DOHH2 (cell line): ENCODE results near the gene HTR4.

Experiments used
- H3F3A ChIP-seq: fragments of 200-600 bp; sonication (generic), shearing (Covaris generic); 2 replicates; pipeline ENCODE4 v1.6.0; 2016; ENCODE audit warnings: antibody characterized with exemption, mild to moderate bottlenecking; ENCODE audit not compliant: control insufficient read depth, insufficient read depth
- H3K27ac ChIP-seq: fragments of 200-600 bp; sonication (generic); 2 replicates; pipeline ENCODE4 v1.5.1; 2014; ENCODE audit warnings: low read depth, mild to moderate bottlenecking, low read length, moderate library complexity
- H3K27me3 ChIP-seq: fragments of 200-600 bp; sonication (generic); 2 replicates; pipeline ENCODE4 v1.6.1; 2014; ENCODE audit warnings: mild to moderate bottlenecking, low read length, mixed read lengths; ENCODE audit not compliant: control insufficient read depth
- H3K36me3 ChIP-seq: fragments of 200-600 bp; sonication (generic); 2 replicates; pipeline ENCODE4 v1.6.1; 2014; ENCODE audit warnings: mild to moderate bottlenecking, low read length, moderate library complexity, mixed read lengths; ENCODE audit not compliant: control insufficient read depth
- H3K4me1 ChIP-seq: fragments of 200-600 bp; sonication (generic); 2 replicates; pipeline ENCODE4 v1.6.1; 2014; ENCODE audit warnings: mild to moderate bottlenecking, low read length, mixed read lengths; ENCODE audit not compliant: control insufficient read depth
- H3K4me2 ChIP-seq: fragments of 200-600 bp; sonication (generic); 2 replicates; pipeline ENCODE4 v1.6.0; 2014; ENCODE audit warnings: mild to moderate bottlenecking, low read length, moderate library complexity
- H3K4me3 ChIP-seq: fragments of 200-600 bp; sonication (generic); 2 replicates; pipeline ENCODE4 v1.5.1; 2014; ENCODE audit warnings: mild to moderate bottlenecking, low read length, mixed read lengths
- H3K79me2 ChIP-seq: fragments of 200-600 bp; sonication (generic); 2 replicates; pipeline ENCODE4 v1.6.1; 2014; ENCODE audit warnings: mild to moderate bottlenecking, low read length, mixed read lengths; ENCODE audit not compliant: control insufficient read depth
- H3K9me2 ChIP-seq: fragments of 200-600 bp; sonication (generic); replicated peaks from 2 replicates; pipeline ENCODE4 v1.6.1; 2014; ENCODE audit warnings: mild to moderate bottlenecking, low read length, mixed read lengths; ENCODE audit not compliant: control insufficient read depth
- H3K9me3 ChIP-seq: fragments of 200-600 bp; sonication (generic); 2 replicates; pipeline ENCODE4 v1.6.1; 2014; ENCODE audit warnings: antibody characterized with exemption, low read length, mixed read lengths; ENCODE audit not compliant: control insufficient read depth, insufficient read depth
- H4K20me1 ChIP-seq: fragments of 200-600 bp; sonication (generic); 2 replicates; pipeline ENCODE4 v1.6.0; 2014; ENCODE audit warnings: low read depth, mild to moderate bottlenecking, antibody characterized with exemption, low read length, moderate library complexity; ENCODE audit not compliant: control insufficient read depth, insufficient read depth
- EZH2phosphoT487 ChIP-seq: fragments of 200-600 bp; sonication (generic); IDR thresholded peaks from 2 replicates; pipeline ENCODE4 v1.6.1; 2017; ENCODE audit warnings: borderline replicate concordance, mild to moderate bottlenecking, antibody characterized with exemption, low read length, moderate library complexity, mixed read lengths
- TF ChIP-seq, protein P1 (sequence below): fragments of 200-600 bp; sonication (generic); IDR thresholded peaks from one replicate; pipeline ENCODE4 v1.5.1; 2014; ENCODE audit warnings: antibody characterized with exemption, mild to moderate bottlenecking, low read depth, low read length; ENCODE audit not compliant: poor library complexity, severe bottlenecking

The HTR4 gene

GRCh38 chr5:148515460-148515859, 138.9 kb downstream of the HTR4 start:
- Histone ChIP-seq H3K9me2 (no peaks in the 10 kb centered on the region), H3K79me2 (no peaks in the 10 kb centered on the region), H3K27me3 (no peaks in the 10 kb centered on the region), H3K4me3 (no peak overlapping the region), H3K9me3 (no peaks in the 10 kb centered on the region), H3K27ac (no peak overlapping the region), H3K4me1 (no peaks in the 10 kb centered on the region), H4K20me1 (no peaks in the 10 kb centered on the region), H3F3A (no peaks in the 10 kb centered on the region), H3K36me3 (no peaks in the 10 kb centered on the region), H3K4me2 (no peak overlapping the region)
- TF ChIP-seq, protein P1, sequence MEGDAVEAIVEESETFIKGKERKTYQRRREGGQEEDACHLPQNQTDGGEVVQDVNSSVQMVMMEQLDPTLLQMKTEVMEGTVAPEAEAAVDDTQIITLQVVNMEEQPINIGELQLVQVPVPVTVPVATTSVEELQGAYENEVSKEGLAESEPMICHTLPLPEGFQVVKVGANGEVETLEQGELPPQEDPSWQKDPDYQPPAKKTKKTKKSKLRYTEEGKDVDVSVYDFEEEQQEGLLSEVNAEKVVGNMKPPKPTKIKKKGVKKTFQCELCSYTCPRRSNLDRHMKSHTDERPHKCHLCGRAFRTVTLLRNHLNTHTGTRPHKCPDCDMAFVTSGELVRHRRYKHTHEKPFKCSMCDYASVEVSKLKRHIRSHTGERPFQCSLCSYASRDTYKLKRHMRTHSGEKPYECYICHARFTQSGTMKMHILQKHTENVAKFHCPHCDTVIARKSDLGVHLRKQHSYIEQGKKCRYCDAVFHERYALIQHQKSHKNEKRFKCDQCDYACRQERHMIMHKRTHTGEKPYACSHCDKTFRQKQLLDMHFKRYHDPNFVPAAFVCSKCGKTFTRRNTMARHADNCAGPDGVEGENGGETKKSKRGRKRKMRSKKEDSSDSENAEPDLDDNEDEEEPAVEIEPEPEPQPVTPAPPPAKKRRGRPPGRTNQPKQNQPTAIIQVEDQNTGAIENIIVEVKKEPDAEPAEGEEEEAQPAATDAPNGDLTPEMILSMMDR = no peak
- TF ChIP-seq EZH2phosphoT487 = no peak

DNA sequence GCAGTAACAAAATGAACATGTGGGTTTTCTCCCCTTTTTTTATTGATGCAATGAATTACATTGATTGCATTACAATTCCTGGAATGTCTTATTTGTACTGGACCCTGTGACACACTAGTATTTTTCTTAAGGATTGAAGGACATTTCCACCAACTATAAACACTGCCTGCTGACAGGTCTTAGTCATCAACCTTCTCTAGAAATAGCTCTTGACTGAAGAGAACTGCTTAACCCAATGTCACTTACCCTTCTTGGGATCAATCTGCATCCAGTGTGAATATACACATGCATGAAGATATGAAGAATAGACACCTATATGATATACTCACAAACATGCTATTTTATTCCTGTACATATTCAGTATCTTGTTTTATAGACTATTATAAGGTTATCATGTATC, 140.0 kb downstream of the HTR4 start:
- no peaks in the 10 kb centered on the region for H4K20me1 ChIP-seq
- H3K4me2 ChIP-seq = no peak overlapping the region
- H3K9me2 ChIP-seq = no peaks in the 10 kb centered on the region
- no peaks in the 10 kb centered on the region for H3K36me3 ChIP-seq
- no peaks in the 10 kb centered on the region for H3K9me3 ChIP-seq
- no peaks in the 10 kb centered on the region for H3K79me2 ChIP-seq
- no peak overlapping the region for H3K4me3 ChIP-seq
- TF ChIP-seq EZH2phosphoT487 = no peak
- TF ChIP-seq, protein P1 = no peak
- H3K27ac ChIP-seq = no peak overlapping the region
- H3K4me1 ChIP-seq = no peaks in the 10 kb centered on the region
- H3K27me3 ChIP-seq = no peaks in the 10 kb centered on the region
- no peaks in the 10 kb centered on the region for H3F3A ChIP-seq

DNA sequence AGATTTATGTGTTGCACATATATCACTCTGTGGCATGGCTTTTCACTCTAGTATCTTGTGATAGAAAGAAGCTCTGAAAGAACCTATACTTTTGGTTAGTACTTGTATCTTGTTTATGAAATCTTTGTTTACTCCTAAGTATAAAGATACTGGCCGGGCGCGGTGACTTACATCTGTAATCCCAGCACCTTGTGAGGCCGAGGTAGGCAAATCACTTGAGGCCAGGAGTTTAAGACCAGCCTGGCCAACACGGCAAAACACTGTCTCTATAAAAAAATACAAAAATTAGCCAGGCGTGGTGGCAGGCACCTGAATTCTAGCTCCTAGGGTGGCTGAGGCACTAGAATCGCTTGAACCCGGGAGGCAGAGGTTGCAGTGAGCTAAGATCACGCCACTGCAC, 141.8 kb downstream of the HTR4 start:
- H3K9me3 ChIP-seq = no peaks in the 10 kb centered on the region
- H4K20me1 ChIP-seq = no peaks in the 10 kb centered on the region
- TF ChIP-seq EZH2phosphoT487 = no peak
- TF ChIP-seq, protein P1 = no peak
- no peak overlapping the region for H3K4me3 ChIP-seq
- H3K27ac ChIP-seq = no peak overlapping the region
- no peaks in the 10 kb centered on the region for H3K36me3 ChIP-seq
- no peaks in the 10 kb centered on the region for H3K79me2 ChIP-seq
- no peaks in the 10 kb centered on the region for H3K4me1 ChIP-seq
- no peaks in the 10 kb centered on the region for H3K9me2 ChIP-seq
- no peaks in the 10 kb centered on the region for H3F3A ChIP-seq
- H3K27me3 ChIP-seq = no peaks in the 10 kb centered on the region
- no peak overlapping the region for H3K4me2 ChIP-seq
